Heart left ventricle (tissue), 16 donors: Measurements from ENCODE around the gene PATZ1. TPM values are rescaled to one million over a fixed set of nuclear protein-coding genes. Genes with fewer than 3 reads are reported as not detected.

Experiments used
- ATAC-seq, 4 donors: fragments of 200-7000 bp; cut with Tn5 transposase; one replicate each; pipeline ENCODE4 v1.9.1; 2020 to 2022; ENCODE audit warnings: moderate library complexity in 4 of 4, mild to moderate bottlenecking in 3 of 4, moderate number of reproducible peaks in 1 of 4
- DNase-seq, 5 donors: peaks; one replicate each; pipeline ENCODE4 v3.0.0-alpha.2; 2020
- H3K27ac ChIP-seq, 12 donors: fragments of 200-600 bp; sonication (generic) in 4 of 12; one replicate each; pipeline versions ENCODE4 v1.5.0 to v1.8.0; 2016 to 2022; ENCODE audit warnings: mild to moderate bottlenecking in 2 of 12
- H3K27me3 ChIP-seq, 9 donors: fragments of 200-600 bp; sonication (generic) in 2 of 9; one replicate each; pipeline versions ENCODE4 v1.5.1 to v1.8.0; 2016 to 2022; ENCODE audit warnings: mild to moderate bottlenecking in 3 of 9
- H3K36me3 ChIP-seq, 9 donors: fragments of 200-600 bp; sonication (generic) in 2 of 9; one replicate each; pipeline versions ENCODE4 v1.5.0 to v1.8.0; 2018 to 2022; ENCODE audit warnings: mild to moderate bottlenecking in 2 of 9
- H3K4me1 ChIP-seq, 12 donors: fragments of 200-600 bp; sonication (generic) in 4 of 12; one replicate each; pipeline versions ENCODE4 v1.5.0 to v1.8.0; 2016 to 2022; ENCODE audit warnings: mild to moderate bottlenecking in 3 of 12
- H3K4me3 ChIP-seq, 12 donors: fragments of 200-600 bp; sonication (generic) in 4 of 12; one replicate each; pipeline versions ENCODE4 v1.5.0 to v1.8.0; 2017 to 2022; ENCODE audit warnings: mild to moderate bottlenecking in 9 of 12, moderate library complexity in 4 of 12
- H3K9me3 ChIP-seq, 12 donors: fragments of 200-600 bp; sonication (generic) in 4 of 12; one replicate each; pipeline versions ENCODE4 v1.5.0 to v1.8.0; 2016 to 2022; ENCODE audit warnings: mild to moderate bottlenecking in 1 of 12
- CTCF ChIP-seq, 12 donors: fragments of 200-600 bp; sonication (generic) in 4 of 12; IDR thresholded peaks; one replicate each; pipeline versions ENCODE4 v1.5.0 to v1.8.0; 2018 to 2022; ENCODE audit warnings: antibody characterized with exemption in 12 of 12, mild to moderate bottlenecking in 5 of 12
- POLR2A ChIP-seq, 2 donors: fragments of 450-650 bp; IDR thresholded peaks; one replicate each; pipeline ENCODE4 v1.6.1; 2017; ENCODE audit warnings: antibody characterized with exemption in 2 of 2, mild to moderate bottlenecking in 2 of 2, moderate library complexity in 2 of 2
- WGBS, 4 donors: extraction: QIAGEN DNeasy Blood & Tissue Kit in 2 of 4; methylation state at CpG; one replicate each; pipeline versions ENCODE4 v1.1.5 to v1.1.7; 2013 to 2018; 5-methylcytosine and 5-hydroxymethylcytosine counted together
- intact Hi-C, 10 donors: fragments of 100-400 bp; cut with DNase I; formaldehyde crosslinking; loops; one replicate each; pipeline versions ENCODE4 v1.11.1 to v1.14.2; 2022
- polyA plus RNA-seq, 2 donors: library from polyadenylated mRNA; stranded (reverse); fragments of 200-250 nt; gene quantifications; one replicate each; pipeline ENCODE4 v1.2.3, GENCODE V29; 2013
- total RNA-seq, 9 donors: library from RNA; depleted of rRNA in 2 of 9; stranded (reverse); fragments of >200 nt in 2 of 9; fragmentation: NEBNext Ultra II Directional in 3 of 9; extraction: Animal tissue kit (Norgen Biotek cat#: 25700) in 3 of 9; gene quantifications; one replicate each; pipeline versions ENCODE4 v1.1.0 to v1.2.4, GENCODE V29; 2016 to 2023
- donor health status: ischemic (EF 13 %, LVEDD 7.1; RV severe dilation, severe dysfunction).
- donor health status: healthy with polysubstance abuse.
- donor health status: DM: no; HTN: yes; CAD: no.
- donor health status: DM: no; HTN: no; CAD: no.
- donor health status: ischemic (EF 25% LVEDD 6.9; RV normal size, moderate dysfunction).
- donor health status: ischemic (EF 25% LVEDD 5.7; RV mildly dilated, moderate dysfunction).
- donor health status: healthy.
- donor health status: DM: yes; HTN: yes; CAD: no.
- donor health status: ischemic (EF 35%, LVEDD 5.7; RV mildly dilated, moderate dysfunction).
- donor health status: nonischemic (EF 11% LVEDD 7.7; RV severe dilation, severe dysfunction).
- donor health status: DM: yes; HTN: yes; CAD: no.
- donor health status: PGD.
- donor health status: ischemic (EF 29% LVEDD 5.4; RV normal size, mild dysfunction).
- donor health status: nonischemic (EF 23%, LVEDD 6.1; RV moderate dilation, normal function).

Gene PATZ1
- total and polyA plus RNA-seq, 11 donors: 7.7 to 20.1 (median 12.3) TPM

DNA sequence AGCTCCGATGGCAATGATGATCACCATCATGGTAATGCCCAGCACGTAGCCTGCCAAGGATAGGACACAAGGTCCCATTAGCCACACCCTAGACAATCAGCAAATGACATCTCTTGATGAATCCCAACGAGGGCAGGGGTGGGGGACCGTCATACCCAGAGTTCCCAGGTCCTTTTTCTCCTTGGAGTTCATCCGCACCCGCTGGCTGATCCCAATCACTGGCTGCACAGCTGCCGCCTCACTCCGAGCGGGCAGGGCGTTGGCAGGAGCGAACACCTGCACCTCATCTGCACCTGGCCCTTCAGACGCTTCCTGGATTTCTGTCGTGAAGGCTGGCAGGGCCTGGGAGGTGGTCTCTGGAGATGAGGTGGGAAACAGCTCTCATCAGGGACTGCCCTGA lies 56.8 kb downstream of the PATZ1 start:
- Histone ChIP-seq H3K36me3 (peaks cover 0 to 56% (median 46%) of the 10 kb centered on the region in 9 donors), H3K9me3 (no peaks in the 10 kb centered on the region), H3K27me3 (no peaks in the 10 kb centered on the region), H3K4me3 (peak overlapping the region in 7 of 12 donors; percentile 60 to 93 (median 74)), H3K4me1 (peaks cover 3 to 80% (median 47%) of the 10 kb centered on the region in 12 donors), H3K27ac (peak overlapping the region in 10 of 12 donors; percentile 87 to 99 (median 96))
- ATAC-seq: no peak
- 83 to 87% (median 84%) methylated on average over 13 of the region's 13 CpGs for WGBS, 4 donors
- intact Hi-C loops: no loop called here
- DNase-seq: no peak
- TF ChIP-seq CTCF (IDR thresholded peaks at IDR 0.05) (no peak), POLR2A (IDR thresholded peaks at IDR 0.05) (no peak)

DNA sequence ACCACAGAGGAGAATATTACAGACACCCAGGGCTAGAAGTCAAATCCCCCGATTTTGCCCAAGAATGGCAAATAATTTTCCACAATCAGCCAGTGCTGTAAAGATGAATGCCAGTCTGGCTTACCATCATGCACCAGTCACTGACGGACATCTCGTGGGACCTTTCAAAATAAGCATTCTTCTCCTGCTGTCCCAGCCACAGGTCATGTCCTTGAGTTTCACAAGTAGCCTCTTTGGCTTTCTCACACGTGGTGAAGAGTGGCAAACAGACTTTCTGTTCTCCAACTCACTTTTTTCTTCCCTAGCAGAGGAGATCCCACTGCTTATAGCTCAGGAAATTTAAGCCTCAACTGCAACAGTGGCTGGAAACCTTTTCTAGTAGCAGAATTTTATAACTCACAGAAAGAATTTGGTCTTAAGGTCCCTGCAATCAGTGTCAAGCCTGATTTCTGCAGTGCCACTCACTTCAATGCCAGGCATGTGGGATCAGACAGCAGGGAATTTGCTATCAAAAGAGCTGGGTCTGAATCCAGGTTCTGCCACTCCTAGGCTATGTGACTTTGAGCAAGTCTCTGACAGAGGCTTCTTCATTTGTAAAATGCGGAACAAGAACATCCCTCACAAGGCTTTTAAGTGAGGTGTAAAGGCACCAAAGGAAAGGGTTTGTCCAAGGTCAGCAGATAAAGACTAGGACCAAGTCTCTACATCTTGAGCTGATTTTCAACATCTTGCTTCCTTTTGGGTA lies 57.5 kb downstream of the PATZ1 start:
- Histone ChIP-seq H3K27ac (peak overlapping the region in 9 of 12 donors; percentile 5 to 99 (median 95)), H3K36me3 (peaks cover 0 to 63% (median 53%) of the 10 kb centered on the region in 9 donors), H3K4me1 (peaks cover 3 to 76% (median 45%) of the 10 kb centered on the region in 12 donors), H3K9me3 (no peaks in the 10 kb centered on the region), H3K27me3 (no peaks in the 10 kb centered on the region), H3K4me3 (peak overlapping the region in 3 of 12 donors; percentile 60 to 93 (median 86))
- TF ChIP-seq CTCF (IDR thresholded peaks at IDR 0.05) (no peak), POLR2A (IDR thresholded peaks at IDR 0.05) (no peak)
- WGBS, 4 donors: 51 to 65% (median 55%) methylated on average over 5 of the region's 5 CpGs
- DNase-seq: no peak
- intact Hi-C loops: no loop called here
- no peak for ATAC-seq

DNA sequence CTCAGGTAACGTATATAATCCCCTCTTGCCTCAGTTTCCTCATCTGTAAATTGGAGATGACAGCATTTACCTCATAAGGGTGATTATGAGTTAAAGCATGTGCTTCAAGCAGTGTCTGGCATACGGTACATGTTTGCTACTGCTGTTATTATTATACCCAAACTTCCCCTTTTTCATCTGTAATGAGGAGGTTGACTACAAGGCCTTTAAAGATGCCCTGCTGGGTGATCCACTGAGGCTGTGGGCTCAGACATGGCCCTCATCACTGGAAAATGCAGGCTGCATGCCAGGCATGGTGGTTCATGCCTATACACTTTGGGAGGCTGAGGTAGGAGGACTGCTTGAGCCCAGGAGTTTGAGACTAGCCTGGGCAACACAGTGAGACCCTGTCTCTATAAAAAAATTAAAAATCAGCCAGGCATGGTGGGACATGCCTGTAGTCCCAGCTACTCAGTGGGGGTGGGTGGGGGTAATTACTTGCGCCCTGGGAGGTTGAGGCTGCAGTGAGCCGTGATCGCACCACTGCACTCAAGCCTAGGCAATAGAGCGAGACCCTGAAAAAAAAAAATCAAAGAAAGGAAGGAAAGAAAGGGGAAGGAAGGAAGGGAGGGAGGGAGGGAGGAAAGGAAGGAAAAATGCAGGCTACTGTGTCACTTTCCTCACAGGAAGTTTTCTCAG lies 58.2 kb downstream of the PATZ1 start:
- peak overlapping the region in 1 of 12 donors; percentile 86 for H3K4me3 ChIP-seq
- H3K4me1 ChIP-seq: peaks cover 3 to 70% (median 39%) of the 10 kb centered on the region in 12 donors
- 86 to 90% (median 88%) methylated on average over 6 of the region's 6 CpGs for WGBS, 4 donors
- peak overlapping the region in 7 of 12 donors; percentile 13 to 99 (median 96) for H3K27ac ChIP-seq
- no peak for TF ChIP-seq POLR2A (IDR thresholded peaks at IDR 0.05)
- peaks cover 0 to 70% (median 60%) of the 10 kb centered on the region in 9 donors for H3K36me3 ChIP-seq
- DNase-seq (no peak), ATAC-seq (no peak)
- intact Hi-C loops: no loop called here
- no peaks in the 10 kb centered on the region for H3K27me3 ChIP-seq
- no peaks in the 10 kb centered on the region for H3K9me3 ChIP-seq

GRCh38 chr22:31286360-31287255 lies 59.5 kb downstream of the PATZ1 start:
- 74 to 84% (median 81%) methylated on average over 8 of the region's 8 CpGs for WGBS, 4 donors
- Histone ChIP-seq H3K9me3 (no peaks in the 10 kb centered on the region), H3K4me1 (peaks cover 3 to 76% (median 34%) of the 10 kb centered on the region in 12 donors), H3K27me3 (no peaks in the 10 kb centered on the region), H3K36me3 (peaks cover 0 to 84% (median 74%) of the 10 kb centered on the region in 9 donors), H3K4me3 (no peak overlapping the region), H3K27ac (peak overlapping the region in 5 of 12 donors; percentile 0 to 96 (median 22))
- intact Hi-C loops: no loop called here
- ATAC-seq (no peak), DNase-seq (no peak)
- TF ChIP-seq CTCF (IDR thresholded peaks at IDR 0.05): no peak
- TF ChIP-seq POLR2A (IDR thresholded peaks at IDR 0.05): no peak
